CD4-positive, alpha-beta T cell treated with Interleukin-6 at 100 ng/mL for 8 hours (primary cell): ENCODE measurements around the gene PXDC1.
"Not testable (repeated sequence)": the region's sequence is repeated elsewhere in the genome, so short reads cannot be mapped to it uniquely, and the experiment has no call there.

Source experiments
- DNase-seq: peaks from one replicate; pipeline ENCODE4 v3.0.0-alpha.2; 2020; ENCODE audit warnings: mixed read lengths, low spot score

PXDC1 gene

GRCh38 chr6:3731700-3732099 lies 19.8 kb downstream of the PXDC1 start:
- DNase-seq, result no peak

GRCh38 chr6:3729603-3730344 lies 21.7 kb downstream of the PXDC1 start:
- no peak for DNase-seq

GRCh38 chr6:3727593-3728108 lies 23.9 kb downstream of the PXDC1 start:
- no peak for DNase-seq

GRCh38 chr6:3727036-3727435 lies 24.5 kb downstream of the PXDC1 start:
- no peak for DNase-seq

GRCh38 chr6:3726421-3726820 lies 25.1 kb downstream of the PXDC1 start:
- DNase-seq, result no peak

- no peak for DNase-seq
These were observed 26.1 kb downstream of the PXDC1 start for GRCh38 chr6:3725145-3726047.

GRCh38 chr6:3724451-3725144 lies 26.9 kb downstream of the PXDC1 start:
- DNase-seq, result no peak

- DNase-seq, result no peak
These were observed 27.5 kb downstream of the PXDC1 start for GRCh38 chr6:3723966-3724365.

- DNase-seq, result no peak
These were observed 28.3 kb downstream of the PXDC1 start for GRCh38 chr6:3723251-3723650.

GRCh38 chr6:3722785-3723184 lies 28.7 kb downstream of the PXDC1 start:
- DNase-seq, result no peak

GRCh38 chr6:3721810-3722621 lies 29.5 kb downstream of the PXDC1 start:
- no peak for DNase-seq

GRCh38 chr6:3720770-3721169 lies 30.7 kb downstream of the PXDC1 start:
- DNase-seq, result not testable (repeated sequence)

GRCh38 chr6:3719462-3720308 lies 31.8 kb downstream of the PXDC1 start:
- DNase-seq, result no peak

GRCh38 chr6:3718407-3718806 lies 33.1 kb downstream of the PXDC1 start:
- no peak for DNase-seq

GRCh38 chr6:3715285-3715684 lies 36.2 kb downstream of the PXDC1 start:
- no peak for DNase-seq

GRCh38 chr6:3714768-3715167 lies 36.7 kb downstream of the PXDC1 start:
- DNase-seq, result no peak

GRCh38 chr6:3714111-3714510 lies 37.4 kb downstream of the PXDC1 start:
- DNase-seq, result no peak

- DNase-seq, result no peak
These were observed 38.5 kb downstream of the PXDC1 start for GRCh38 chr6:3712827-3713665.

- DNase-seq, result no peak
These were observed 39.7 kb downstream of the PXDC1 start for GRCh38 chr6:3711776-3712175.

- no peak for DNase-seq
These were observed 41.1 kb downstream of the PXDC1 start for GRCh38 chr6:3710403-3710802.
